ENCODE results near the gene LMO7.

LMO7 gene

DNA sequence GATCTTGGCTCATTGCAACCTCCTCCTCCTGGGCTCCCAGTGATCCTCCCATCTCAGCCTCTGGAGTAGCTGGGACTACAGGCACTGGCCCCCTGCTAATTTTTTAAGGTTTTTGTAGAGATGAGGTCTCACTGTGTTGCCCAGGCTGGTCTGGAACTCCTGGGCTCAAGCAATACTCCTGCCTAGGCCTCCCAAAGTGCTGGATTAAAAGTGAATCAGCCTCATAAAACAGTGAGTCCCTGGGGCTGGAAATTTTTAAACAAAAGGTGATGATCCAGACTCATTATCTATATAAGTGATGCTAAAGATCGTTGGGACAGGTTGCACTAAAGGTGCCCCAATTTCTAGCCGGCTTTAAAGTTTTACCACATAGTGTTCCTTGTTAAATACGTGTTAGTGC is 112.7 kb downstream of the LMO7 start:
- no peak for DNase-seq

DNA sequence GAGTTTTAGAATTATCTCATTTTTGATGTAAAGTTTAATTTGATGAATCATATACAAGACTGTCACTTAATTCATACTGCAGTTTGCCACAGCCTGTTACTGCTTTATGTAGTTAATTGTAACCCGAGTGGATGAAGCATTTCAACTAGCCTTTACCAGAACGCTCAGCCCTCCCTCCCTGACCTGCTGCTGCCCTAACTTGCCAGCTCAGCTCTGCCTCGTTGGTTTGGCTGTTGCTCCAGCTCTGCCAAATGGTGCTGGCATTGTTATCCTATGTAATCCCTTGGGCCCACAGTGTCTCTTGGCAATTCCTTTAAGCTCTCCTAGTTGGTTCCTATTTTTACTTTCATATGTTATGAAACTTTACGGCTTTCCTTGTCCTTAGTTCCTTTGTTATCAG is 113.3 kb downstream of the LMO7 start:
- DNase-seq: no peak

DNA sequence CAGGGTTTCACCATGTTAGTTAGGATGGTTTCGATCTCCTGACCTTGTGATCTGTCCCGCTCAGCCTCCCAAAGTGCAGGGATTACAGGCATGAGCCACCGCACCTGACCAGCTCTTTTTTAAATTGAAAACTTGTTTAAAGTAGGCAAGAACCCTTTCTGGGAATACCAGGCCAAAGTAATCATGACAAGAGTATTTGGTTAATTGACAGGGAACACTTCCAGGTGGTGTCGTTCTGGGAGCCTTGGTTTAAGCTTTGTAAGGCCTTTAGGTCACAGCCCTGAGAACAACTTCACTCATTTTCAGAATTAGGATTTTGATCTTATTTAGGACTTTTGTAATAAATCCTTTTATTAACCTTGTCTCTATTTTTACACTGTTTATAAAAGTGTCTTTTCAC is 115.2 kb downstream of the LMO7 start:
- DNase-seq: no peak

DNA sequence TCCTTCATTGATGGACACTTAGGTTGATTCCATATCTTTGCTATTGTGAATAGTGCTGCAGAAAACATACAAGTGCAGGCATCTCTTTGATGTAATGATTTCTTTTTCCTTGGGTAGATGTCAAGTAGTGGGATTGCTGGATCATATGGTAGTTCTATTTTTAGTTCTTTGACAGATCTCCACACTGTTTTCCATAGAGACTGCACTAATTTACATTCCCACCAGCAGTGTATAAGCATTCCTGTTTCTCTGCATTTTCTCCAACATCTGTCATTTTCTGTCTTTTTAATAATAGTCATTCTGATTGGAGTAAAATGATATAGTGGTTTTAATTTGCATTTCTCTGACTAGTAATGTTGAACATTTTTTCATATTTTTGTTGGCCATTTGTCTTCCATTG is 116.7 kb downstream of the LMO7 start:
- no peak for DNase-seq

DNA sequence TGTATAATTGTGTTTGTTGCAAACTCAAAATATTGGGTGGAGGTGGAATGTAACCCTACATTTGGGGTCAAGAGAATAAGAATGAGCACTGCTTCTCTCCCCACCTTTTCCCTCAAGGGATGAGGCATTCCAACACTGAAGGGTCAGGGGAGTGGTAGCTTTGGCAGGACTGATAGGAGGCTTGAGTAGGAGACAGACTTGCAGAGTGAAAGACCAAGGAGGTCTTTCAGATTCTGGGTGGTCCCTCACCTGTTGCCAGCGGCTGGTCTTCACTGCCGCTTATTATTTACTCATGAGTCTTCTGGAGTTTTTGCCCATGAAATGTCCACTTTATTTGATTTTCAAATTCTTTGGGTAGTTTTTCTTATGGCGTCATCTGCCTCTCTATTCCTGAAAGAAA is 118.8 kb downstream of the LMO7 start:
- DNase-seq: no peak

DNA sequence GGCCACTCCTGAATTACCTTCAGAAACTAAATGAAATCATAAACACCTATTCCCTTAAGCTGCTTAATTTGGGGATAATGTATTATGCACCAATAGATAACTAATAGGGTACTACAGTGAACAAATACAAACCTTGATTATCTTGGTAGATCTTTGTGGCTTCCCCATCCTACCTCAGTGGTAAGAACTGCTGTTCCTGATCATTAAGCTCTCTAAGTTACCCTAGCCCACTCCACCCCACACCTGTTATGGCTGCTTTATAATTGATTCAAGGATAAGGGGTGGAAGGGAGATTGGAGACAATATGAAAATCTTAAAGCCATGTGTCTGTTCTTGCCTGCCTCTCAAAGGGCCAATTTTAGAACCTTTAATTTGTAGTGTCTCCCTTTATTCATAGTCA is 121.2 kb downstream of the LMO7 start:
- no peak for DNase-seq

DNA sequence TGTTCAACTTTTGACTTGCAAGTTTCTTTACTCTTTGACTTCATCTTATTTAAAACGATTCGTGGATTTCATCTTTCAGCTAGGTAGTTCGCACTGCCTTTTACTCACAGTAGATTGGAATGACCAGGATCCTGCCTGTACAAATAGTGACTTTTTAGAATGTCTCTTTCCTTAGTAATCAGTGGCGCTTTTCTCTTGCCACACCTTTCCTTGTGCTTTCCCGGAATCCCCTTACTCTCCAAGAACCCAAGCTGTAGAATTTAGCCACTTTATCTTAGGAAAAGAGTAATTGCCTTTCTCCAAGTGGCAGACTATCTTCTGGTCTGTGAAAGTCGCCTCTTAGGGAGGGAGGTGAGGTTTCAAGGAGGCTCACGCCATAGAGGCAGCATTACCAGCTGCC is 123.4 kb downstream of the LMO7 start:
- no peak for DNase-seq

DNA sequence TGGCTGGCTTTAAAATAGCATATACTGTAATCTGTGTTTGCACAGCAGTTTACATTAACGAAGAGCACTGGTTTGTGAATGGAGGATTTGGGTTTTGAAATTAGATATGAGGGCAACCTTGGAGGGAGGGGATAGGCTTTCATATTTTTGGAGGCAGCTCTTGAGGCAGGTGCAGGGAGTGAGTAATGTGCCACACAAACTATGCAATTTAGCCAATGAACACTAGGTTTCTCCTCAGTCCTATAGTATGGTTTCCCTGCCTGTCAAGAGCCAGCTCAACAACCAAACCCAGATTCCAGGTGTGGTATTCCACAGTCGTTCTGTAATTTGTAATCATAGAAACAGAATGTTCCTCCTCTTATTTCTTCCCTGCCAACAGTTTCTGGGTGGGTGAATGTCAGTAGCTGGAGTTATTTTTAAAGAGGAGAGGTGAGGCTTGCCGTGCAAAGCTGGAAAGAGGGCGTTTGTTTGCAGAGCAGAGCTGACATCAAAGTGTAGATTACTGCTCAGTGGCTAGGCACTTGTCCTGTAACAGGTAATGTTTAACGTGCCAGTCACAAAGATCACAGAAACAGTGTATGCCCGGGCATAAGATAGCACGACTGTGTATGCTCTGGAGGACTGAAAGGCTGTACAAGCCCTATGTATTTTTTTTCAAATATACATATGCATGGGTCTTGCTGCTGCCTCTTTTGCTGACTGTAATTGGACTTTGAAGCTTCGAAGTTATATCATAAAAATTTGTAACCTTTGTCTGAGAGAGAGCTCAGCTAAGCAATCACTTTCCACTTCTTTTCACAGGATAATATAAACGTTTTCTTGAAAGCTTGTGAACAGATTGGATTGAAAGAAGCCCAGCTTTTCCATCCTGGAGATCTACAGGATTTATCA is 124.2 kb downstream of the LMO7 start:
- peak; percentile 27 for DNase-seq

DNA sequence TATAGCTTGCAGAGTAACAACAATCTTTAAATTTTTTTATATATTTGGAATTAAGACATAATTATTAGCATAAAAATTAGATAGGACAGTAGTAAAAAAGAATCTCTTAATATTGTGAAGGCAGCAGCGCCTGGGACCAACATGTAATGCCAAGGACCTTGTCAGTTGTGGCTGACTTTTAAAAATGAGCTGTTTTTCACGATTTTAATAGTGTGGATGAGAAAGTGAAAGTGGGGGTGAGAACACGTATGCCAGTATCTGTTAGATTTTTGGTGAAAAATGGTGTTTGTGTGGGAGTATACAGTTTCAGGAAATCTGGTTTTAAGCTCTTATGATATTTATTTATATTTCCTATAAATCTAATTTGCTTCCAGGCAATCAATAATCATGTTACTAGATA is 125.2 kb downstream of the LMO7 start:
- peak; percentile 40 for DNase-seq

DNA sequence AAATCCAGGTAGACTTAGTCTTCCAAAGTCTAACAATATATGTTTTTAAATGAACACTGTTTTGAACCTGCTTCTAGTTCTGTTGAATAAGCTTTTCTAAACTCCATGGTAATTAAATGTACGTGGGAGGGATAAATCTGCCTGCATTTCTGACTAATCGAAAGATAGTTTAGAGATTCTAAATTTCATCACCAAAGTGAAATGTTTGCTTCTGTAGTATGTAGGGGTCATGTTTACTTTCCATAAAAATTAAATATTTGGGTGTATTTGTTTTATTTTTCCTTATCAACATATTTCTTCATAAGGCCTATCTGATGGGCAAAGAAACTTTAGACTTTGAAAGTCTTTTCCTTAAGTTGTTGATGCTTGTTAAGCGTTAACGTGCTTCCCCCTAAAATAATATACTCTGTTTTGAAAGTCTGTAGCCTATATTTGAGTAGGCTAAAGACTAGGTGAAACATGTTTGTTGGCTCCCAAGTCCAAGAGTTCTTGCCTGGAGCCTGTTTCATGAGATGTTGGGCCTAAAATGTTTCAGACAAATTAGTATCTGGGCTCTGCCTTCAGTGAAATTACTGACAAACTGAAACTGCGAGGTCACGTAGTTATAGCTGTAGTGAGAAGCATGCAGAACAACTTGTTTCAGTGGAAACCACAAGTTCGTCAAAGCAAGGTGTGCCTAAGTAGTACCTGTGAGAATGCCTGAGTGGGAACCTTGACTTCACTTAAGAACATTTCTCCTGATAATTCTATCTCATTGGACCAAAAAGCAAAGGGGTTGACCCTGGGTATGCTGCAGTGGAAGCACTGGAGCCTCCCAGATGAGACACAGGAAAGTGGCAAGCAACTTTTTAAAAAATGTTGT is 126.2 kb downstream of the LMO7 start:
- peak; percentile 55 for DNase-seq

DNA sequence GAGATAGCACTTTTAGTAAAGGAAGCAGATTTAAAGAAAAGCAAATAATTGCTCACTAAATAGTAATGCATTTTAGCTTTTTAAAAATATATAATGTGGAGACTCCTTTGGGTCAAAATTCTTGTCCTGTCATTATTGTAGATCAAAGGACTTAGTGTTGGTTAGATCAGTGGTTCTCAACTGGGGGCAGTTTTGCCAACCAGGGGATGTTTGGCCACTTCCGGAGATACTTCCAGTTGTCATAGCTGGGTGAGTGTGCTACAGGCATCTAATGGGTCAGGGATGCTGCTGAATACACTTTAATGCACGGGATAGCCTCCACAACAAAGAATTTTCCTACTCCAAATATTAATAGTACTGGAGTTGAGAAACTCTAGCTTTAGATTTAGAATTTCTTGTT is 126.8 kb downstream of the LMO7 start:
- DNase-seq: no peak

DNA sequence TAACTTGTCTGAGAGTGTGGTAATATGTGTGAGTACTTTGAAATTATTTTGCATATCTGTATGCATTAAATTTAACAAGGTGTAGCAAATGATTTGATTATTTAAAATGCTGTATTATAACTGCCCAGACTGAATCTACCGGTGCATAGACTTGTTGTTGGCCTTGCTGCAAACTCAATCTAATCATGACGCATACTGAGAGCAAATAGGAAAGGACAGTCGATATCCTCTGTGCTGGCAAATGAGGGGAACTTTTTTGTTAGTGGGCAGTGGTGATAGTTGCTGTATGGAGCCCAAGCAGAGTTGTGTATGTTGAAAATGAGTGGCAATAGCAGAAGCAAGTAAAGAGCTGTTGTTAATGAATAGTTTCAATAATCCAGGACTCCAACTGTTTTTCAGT is 127.4 kb downstream of the LMO7 start:
- DNase-seq: no peak

DNA sequence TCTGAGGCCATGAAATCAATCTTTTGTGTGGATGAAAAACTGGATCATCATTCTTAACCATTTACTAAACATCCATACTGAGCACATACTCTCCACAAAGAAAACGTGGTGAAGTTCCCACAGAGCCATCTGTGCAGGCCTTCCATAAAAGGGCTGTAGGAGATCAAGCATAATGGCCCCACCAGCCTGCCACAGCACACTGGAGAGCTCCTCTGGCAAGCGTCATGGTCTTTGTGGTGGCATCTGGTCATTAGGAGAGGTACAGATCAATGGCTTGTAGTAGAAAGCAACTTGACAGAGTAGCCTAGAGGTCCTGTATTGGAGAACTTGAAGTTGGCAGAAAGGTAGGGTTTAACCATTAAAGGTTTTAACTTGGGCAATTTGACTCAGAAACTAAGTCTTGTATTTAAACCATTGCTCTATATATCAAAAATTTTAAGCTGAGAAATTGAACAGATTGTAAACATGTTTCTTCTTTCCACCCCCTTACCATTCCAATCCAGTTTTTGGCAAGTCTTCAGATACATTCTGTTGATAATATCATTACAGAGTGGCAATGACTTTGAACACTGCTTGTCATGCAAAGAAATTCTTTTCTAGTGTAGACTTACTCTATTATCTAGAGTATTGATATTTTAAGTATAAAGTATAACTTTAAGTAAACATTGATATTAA is 128.3 kb downstream of the LMO7 start:
- DNase-seq: no peak

DNA sequence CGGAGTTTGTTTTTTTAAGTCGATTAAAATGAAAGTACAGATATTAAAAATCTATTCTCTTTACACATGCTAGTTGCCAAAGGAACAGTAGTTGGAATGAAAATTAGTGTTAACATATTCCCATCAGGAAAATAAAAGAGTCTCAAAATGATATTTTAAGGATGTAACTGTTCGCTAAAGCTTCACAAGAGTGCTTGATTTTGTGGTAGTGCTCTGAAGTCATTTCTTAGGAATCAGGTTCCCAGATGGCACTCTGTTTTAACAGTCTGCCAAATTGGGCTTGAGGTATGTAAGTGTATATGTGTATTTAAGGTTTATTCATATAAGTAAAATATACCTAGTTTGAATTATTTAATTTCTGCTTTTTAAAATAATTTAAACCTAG is 128.8 kb downstream of the LMO7 start:
- no peak for DNase-seq

DNA sequence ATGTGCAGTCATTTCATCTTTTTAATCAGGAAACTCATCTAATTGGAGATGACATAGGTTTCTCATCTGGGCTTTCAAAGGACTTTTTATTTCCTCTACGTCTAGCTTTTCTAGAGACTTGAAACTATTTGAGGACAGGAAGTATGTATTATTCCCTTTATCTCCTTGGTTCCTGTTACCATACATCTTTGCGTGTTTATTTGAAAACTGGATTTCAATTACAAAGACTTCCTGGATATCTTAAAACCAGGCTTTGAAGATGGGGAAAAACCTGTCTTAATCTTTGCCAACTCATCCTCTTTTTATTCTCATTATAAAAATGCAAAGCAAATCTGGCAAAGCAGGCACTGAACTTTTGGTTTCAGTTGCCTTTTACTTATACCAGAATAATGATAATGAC is 130.5 kb downstream of the LMO7 start:
- peak; percentile 32 for DNase-seq

DNA sequence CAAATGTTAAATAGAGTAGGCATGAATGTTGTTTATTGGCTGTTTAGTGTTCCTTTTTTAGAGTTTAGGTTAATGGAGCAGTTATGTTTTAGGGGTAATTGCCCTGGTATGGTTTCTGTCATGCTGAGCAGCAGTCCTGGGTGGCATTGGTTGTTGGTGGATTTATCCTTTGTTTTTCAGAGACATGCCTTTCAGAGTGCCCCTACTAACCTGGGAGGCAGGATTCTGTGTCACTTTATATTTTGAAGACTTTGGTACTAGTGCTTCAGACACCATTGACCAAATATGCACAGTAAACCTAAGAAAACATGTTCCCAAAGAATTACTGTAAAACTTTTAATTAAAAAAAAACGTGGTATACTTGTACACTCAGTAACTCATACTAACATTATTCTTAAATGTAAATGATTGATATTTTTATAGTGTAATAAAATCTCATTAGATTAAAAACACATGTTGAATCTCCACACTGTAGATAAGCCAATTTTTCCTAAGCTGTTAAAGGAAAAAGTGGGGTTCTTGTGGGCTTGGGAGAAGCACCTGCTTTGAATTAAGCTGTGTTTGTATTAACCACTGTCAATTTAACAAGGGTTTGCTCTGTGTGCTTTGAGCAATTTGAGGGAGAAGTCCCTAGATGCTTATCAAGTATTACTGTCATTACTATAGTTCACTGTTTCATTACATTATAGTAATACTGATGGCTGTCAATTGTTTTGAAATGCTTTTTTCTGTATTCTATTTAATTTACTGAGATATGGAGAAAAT is 133.2 kb downstream of the LMO7 start:
- no peak for DNase-seq

DNA sequence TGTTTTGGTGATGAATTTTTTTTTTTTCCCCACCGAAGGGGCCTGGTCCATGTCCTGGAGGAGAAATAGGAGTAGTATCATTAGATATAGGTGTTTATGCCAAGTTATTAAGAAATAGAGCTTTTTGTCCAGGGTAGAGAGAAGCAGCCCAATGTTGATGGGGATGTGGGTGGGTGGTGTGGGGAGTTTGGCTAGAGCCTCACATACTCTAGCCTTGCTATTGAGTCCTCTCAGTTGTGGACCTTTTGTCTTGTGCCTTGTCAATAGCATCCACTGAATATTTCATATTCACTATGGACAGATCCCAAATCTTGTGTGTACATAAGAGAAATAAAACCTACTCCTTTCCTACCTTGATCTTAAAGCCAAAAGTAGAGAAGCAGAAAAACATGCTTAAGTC is 134.0 kb downstream of the LMO7 start:
- DNase-seq: no peak

DNA sequence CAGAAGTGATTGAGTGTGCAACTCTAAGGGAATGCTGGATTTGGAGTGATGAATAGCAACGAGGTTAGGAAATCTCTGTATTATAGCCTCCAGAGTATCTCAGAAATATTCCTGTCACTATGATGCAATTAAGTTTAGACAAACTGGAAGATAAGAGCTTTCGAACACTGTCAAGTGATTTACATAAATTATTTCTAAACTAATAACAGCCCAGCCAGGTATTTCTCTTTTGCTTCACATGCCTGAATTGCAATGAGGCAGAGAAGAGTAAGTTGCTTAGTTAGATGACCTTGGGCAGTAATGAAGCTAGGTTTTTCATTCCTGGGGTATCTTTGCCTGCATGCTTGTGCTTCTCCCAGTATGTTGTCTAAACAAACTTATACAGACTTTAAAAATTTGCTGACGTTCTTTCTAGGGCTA is 134.5 kb downstream of the LMO7 start:
- no peak for DNase-seq

DNA sequence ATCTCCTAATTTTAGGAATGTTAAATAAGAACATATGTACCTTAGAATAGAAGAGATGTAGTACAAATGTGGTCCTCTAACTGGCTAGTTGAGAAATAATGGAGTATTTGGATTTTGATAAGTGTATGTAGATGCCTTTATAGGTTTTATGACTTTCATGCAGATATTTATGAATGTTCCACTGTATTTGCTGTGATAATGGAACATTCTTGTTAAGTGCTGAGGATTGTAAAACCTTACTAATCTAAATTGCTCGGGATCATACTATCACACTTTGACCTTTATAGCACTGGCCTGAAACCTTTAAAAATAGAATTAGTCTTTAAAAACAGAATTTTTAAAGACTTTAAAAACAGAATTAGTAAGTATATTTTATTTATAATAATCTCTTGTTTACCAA is 135.1 kb downstream of the LMO7 start:
- no peak for DNase-seq

DNA sequence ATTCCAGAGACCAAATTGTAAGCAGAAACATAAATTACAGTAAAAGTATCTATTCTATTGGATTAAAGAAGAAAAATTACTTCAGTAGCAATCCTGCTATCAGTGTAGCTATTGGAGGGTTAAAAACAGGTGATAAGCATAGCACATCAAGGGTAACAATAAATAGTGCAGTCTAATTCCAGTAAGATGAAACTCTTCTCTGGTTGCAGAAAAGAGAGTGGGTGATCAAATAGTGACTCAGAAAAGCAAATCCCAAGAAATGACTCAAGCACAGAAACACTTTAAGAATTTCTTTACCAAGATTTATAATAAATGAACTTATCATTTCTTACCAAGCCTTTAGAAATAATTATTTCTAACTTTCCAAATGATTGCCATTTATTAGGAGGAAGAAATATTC is 135.7 kb downstream of the LMO7 start:
- DNase-seq: no peak

DNA sequence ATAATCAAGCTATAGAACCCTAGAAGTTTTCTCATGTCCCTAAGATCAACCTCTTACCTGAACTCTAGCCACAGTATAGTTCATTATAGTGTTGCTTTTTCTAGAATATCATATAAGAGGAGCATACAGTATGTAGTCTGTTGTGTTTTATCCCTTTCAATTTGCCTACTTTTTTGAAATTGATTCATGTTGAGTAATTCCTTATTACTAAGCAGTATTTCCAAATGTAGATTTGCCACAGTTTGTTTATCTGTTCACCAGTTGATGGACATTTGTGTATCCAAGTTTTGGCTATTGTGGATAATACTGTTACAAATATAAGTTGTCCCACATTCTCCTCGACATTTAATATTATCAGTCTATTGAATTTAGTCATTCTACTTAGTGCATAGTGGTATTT is 138.0 kb downstream of the LMO7 start:
- no peak for DNase-seq

DNA sequence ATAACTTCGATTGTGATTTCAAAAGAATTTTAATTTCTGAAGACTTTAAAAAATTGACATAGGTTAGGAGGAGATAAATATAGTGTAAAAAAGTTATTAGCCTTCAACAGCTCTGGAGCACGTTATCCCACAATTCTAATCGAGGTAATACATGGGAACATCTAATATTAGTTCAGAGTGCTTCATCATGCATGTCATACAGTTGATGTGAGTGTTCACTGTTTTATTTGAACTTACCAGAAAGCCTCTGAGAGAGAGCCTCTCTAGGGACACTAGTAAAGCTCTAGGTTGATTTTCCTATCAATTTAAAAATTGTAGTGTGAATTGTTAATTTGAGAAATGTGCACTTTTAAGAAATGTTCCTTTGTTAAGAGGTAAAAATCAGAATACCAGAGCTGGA is 140.4 kb downstream of the LMO7 start:
- no peak for DNase-seq

DNA sequence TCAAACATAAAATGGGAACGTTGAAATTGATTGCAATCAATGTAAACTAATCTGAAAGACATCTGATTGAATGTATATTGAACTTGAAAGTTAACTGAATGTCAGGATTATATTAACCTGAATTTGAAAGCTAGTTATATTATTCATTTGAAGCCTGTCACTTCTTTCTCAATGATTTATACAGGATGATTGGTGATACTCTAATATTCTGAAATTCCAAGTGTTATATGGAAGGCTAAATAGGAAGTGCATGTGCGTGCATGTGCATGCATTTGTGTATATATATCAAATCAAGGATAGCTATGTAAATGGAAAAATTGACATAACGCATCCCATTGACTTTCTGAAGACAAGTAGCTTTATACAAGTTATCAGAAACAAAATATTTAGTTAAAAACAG is 143.3 kb downstream of the LMO7 start:
- DNase-seq: no peak
